ENCODE measurements around the gene NUDT3.

NUDT3 gene

DNA sequence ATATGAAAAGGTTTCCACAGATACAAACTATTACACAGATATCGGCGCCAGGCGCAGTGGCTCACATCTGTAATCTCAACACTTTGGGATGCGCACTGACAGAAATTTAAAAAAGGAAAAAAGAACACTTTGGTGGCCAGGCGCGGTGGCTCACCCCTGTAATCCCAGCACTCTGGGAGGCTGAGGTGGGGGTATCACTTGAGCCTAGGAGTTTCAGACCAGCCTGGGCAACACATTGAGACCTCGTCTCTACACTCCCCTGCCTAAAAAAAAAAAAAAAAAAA, 41.6 kb downstream of the NUDT3 start:
- TF ChIP-seq, protein P1, sequence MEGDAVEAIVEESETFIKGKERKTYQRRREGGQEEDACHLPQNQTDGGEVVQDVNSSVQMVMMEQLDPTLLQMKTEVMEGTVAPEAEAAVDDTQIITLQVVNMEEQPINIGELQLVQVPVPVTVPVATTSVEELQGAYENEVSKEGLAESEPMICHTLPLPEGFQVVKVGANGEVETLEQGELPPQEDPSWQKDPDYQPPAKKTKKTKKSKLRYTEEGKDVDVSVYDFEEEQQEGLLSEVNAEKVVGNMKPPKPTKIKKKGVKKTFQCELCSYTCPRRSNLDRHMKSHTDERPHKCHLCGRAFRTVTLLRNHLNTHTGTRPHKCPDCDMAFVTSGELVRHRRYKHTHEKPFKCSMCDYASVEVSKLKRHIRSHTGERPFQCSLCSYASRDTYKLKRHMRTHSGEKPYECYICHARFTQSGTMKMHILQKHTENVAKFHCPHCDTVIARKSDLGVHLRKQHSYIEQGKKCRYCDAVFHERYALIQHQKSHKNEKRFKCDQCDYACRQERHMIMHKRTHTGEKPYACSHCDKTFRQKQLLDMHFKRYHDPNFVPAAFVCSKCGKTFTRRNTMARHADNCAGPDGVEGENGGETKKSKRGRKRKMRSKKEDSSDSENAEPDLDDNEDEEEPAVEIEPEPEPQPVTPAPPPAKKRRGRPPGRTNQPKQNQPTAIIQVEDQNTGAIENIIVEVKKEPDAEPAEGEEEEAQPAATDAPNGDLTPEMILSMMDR (IDR thresholded peaks at IDR 0.05; ENCODE audit: low read depth, low read length), result no peak
- Histone ChIP-seq H3K4me1 (peaks cover 11% of the 10 kb centered on the region), H3K36me3 (no peaks in the 10 kb centered on the region), H3K9me3 (no peaks in the 10 kb centered on the region), H3K4me3 (ENCODE audit: low read depth, low read length) (no peak overlapping the region), H3K27me3 (no peaks in the 10 kb centered on the region)
- no peak for DNase-seq

DNA sequence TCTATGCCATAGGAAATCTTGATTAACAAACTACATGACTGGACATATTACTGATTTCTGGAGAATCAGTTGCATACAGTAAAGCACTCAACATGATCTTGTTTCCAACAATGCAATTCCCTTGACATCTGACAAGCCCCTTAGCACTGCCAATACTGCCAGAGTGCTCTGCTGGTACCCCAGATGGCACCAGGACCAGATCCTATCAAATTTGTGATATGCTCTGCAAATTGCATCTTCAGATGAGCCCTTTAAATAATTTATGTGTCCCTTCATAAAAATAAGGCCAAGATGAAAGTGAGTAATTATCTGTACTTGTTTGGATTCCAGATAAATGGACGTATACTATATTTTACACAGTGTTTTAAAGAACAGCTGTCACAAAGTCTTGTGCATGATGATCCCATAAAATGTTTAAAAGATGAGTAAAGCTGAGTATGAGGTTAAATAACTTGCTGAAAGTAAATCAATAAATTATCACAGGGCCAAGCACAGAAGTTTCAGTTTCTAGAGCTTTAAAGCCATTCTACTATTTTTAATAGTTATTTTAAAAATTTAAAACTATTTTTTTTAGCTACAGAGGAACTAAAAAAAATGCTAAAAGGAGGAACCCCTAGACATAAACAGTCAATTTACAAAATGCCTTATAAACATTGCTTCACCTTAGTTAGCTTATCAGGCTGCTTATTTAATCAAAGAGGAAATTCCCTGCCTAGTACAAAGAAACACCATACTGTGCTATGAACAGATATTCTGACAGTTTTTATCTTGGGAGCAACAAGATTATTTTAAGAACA, 42.1 kb downstream of the NUDT3 start:
- no peaks in the 10 kb centered on the region for H3K36me3 ChIP-seq
- DNase-seq, result no peak
- no peaks in the 10 kb centered on the region for H3K27me3 ChIP-seq
- no peak overlapping the region for H3K4me3 ChIP-seq (ENCODE audit: low read depth, low read length)
- no peaks in the 10 kb centered on the region for H3K9me3 ChIP-seq
- H3K4me1 ChIP-seq, result peaks cover 8% of the 10 kb centered on the region
- TF ChIP-seq, protein P1 (IDR thresholded peaks at IDR 0.05; ENCODE audit: low read depth, low read length), result no peak

DNA sequence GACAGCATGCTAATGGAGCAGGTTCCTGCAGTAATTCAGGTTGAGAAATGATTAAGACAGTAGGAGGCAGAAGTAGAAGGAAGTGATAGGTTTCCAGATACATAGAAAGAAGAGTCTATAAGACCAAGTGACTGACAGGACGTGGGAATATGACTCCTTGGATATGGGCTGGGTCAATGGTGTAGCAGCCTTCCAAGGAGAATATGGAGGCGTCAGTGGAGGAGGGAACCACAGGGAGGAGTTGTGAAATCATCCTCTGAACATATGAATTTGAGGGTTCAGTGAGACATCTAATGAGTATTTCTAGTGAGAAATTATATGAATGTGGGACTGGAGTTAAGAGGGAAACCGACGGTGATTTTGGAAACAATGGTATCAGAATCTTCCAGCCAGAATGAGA, 43.3 kb downstream of the NUDT3 start:
- H3K9me3 ChIP-seq, result no peaks in the 10 kb centered on the region
- DNase-seq, result no peak

DNA sequence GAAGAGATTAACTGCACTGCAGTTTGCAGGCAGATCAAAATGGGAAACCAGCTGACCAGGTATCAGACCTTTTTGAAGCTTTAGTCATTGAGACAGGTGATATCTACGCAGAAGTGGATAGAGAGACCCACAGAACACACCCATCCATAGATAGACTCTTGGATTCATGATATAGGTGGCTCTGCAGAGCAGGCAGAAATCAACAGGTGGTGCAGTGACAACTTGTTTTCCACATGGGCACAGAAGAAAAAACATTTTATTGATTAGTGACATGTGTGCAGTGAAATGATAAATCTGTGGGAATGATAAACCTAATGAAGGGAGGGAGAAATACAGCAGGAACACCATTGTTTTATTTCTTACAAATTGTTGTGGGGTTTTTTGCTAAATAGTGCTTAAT, 45.2 kb downstream of the NUDT3 start:
- TF ChIP-seq, protein P1 (IDR thresholded peaks at IDR 0.05; ENCODE audit: low read depth, low read length), result no peak
- H3K9me3 ChIP-seq, result no peaks in the 10 kb centered on the region
- no peaks in the 10 kb centered on the region for H3K27me3 ChIP-seq

More for the DNA sequence above, 43.3 kb downstream of the NUDT3 start:
- no peaks in the 10 kb centered on the region for H3K27me3 ChIP-seq
- H3K36me3 ChIP-seq, result no peaks in the 10 kb centered on the region
- TF ChIP-seq, protein P1 (IDR thresholded peaks at IDR 0.05; ENCODE audit: low read depth, low read length), result no peak
- H3K4me3 ChIP-seq (ENCODE audit: low read depth, low read length), result no peak overlapping the region
- H3K4me1 ChIP-seq, result peaks cover 8% of the 10 kb centered on the region

DNA sequence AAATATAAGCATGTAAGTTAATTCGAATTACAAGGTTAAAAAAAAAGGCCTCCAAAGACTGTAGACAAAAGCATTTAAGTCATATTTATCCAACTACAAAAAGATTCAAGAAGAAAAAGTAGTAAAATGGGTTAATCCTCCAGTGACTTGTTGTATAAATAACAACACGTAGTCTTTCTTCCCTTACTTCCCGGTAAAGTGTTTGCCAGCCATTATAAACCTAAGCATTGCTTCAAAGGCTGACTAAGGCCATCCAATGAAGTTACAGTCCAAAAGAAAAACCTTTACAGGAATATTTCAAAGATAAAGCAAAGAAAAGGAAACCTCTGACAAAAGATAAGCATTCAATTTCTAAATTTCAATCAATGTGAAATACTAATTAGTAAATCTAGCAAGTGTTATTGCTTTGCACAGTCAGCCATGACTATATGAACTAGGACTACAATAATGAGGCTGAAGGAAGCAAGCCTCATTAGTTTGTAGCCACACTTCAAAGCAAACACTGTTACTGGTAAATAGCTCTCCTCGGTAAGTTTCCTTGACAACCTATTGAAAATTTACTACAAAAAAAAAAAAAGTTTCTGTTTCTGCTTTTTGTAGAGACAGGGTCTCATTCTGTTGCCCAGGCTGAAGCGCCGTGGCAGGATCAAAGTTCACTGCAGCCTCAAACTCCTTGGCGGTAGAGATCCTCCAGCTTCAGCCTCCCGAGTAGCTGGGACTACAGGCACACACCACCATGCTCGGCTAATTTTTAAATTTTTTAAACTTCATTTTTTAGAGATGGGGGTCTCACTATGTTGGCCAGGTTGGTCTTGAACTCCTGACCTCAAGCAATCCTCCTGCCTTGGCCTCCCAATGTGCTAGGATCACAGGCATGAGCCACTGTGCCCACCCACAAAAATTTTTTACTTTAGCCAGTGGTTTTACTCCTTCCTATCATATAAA, 46.0 kb downstream of the NUDT3 start:
- Histone ChIP-seq H3K9me3 (no peaks in the 10 kb centered on the region), H3K4me3 (ENCODE audit: low read depth, low read length) (no peak overlapping the region), H3K36me3 (peaks cover 3% of the 10 kb centered on the region; the same call in 1 of the 2 replicates), H3K27me3 (no peaks in the 10 kb centered on the region), H3K4me1 (peaks cover 8% of the 10 kb centered on the region)
- no peak for DNase-seq
- TF ChIP-seq, protein P1 (IDR thresholded peaks at IDR 0.05; ENCODE audit: low read depth, low read length), result no peak

More for the DNA sequence above, 45.2 kb downstream of the NUDT3 start:
- no peak for DNase-seq
- Histone ChIP-seq H3K4me1 (peaks cover 8% of the 10 kb centered on the region), H3K4me3 (ENCODE audit: low read depth, low read length) (no peak overlapping the region), H3K36me3 (peaks cover 3% of the 10 kb centered on the region; the same call in 1 of the 2 replicates)

All from BE2C (cell line).